Measurements from ENCODE around the gene CDO1. TPM values are rescaled to one million over a fixed set of nuclear protein-coding genes. Genes with fewer than 3 reads are reported as not detected.

The CDO1 gene
- total RNA-seq, 1 experiment from 2014 or later = 0.17 TPM

DNA sequence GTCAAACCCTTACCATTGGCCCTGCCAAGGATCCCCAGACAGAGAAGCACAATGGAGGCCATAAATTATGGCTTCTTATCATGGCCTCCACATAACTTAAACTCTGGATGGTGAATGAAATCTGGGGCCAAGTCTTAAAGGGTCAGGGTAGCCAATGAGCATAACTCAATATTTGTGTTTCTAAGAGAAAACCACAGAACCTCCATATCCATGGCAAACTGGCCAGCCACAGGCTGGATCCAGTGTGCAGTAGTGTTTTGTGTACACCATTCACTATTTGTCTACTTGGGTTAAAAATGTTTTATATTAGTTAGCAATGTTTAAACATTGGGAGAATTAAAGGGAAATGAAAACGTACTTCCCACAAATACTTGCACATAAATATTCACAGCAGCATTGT is 60.8 kb downstream of the CDO1 start (continued):
- no peak for TF ChIP-seq ZBTB33 (IDR thresholded peaks at IDR 0.05; ENCODE audit: extremely low read depth, insufficient replicate concordance, low read length)
- TF ChIP-seq, protein P1, sequence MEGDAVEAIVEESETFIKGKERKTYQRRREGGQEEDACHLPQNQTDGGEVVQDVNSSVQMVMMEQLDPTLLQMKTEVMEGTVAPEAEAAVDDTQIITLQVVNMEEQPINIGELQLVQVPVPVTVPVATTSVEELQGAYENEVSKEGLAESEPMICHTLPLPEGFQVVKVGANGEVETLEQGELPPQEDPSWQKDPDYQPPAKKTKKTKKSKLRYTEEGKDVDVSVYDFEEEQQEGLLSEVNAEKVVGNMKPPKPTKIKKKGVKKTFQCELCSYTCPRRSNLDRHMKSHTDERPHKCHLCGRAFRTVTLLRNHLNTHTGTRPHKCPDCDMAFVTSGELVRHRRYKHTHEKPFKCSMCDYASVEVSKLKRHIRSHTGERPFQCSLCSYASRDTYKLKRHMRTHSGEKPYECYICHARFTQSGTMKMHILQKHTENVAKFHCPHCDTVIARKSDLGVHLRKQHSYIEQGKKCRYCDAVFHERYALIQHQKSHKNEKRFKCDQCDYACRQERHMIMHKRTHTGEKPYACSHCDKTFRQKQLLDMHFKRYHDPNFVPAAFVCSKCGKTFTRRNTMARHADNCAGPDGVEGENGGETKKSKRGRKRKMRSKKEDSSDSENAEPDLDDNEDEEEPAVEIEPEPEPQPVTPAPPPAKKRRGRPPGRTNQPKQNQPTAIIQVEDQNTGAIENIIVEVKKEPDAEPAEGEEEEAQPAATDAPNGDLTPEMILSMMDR (IDR thresholded peaks at IDR 0.05 in 2 of 3, conservative IDR thresholded peaks at IDR 0.05 in 1 of 3; ENCODE audit: borderline replicate concordance in 1 of 3, insufficient read depth in 1 of 3, low read depth in 2 of 3, low read length in 2 of 3) = no peak

Other genes with a start within 250 kb of the CDO1 start
- gene TICAM2, start 214.2 kb downstream of the CDO1 start, total RNA-seq (2021; ENCODE audit: unreplicated experiment) = 2.9 TPM
- gene TMED7, start 190.6 kb downstream of the CDO1 start, total RNA-seq (2021; ENCODE audit: unreplicated experiment) = 167 TPM
- gene ATG12, start 24.9 kb upstream of the CDO1 start, total RNA-seq (2021; ENCODE audit: unreplicated experiment) = 270 TPM
- 432 TPM for gene AP3S1, start 25.3 kb upstream of the CDO1 start, total RNA-seq (2021; ENCODE audit: unreplicated experiment)
- 1.9 TPM for gene LVRN, start 145.8 kb upstream of the CDO1 start, total RNA-seq (2021; ENCODE audit: unreplicated experiment)
- gene ARL14EPL, start 215.8 kb upstream of the CDO1 start, total RNA-seq (2021; ENCODE audit: unreplicated experiment) = 22.9 TPM